ENCODE data around the gene XPNPEP3.

The XPNPEP3 gene

GRCh38 chr22:40932396-40932795 lies 75.4 kb downstream of the XPNPEP3 start:
- no peak for DNase-seq (ENCODE audit: low read depth)
- H3K4me3 ChIP-seq (ENCODE audit: control insufficient read depth, low read depth, low read length) = no peak overlapping the region
- no peak for TF ChIP-seq CTCF (IDR thresholded peaks at IDR 0.05; ENCODE audit: control insufficient read depth, insufficient read depth, low read depth, low read length, missing control alignments)

- DNase-seq (ENCODE audit: low read depth) = no peak
- no peak overlapping the region for H3K4me3 ChIP-seq (ENCODE audit: control insufficient read depth, low read depth, low read length)
- no peak for TF ChIP-seq CTCF (IDR thresholded peaks at IDR 0.05; ENCODE audit: control insufficient read depth, insufficient read depth, low read depth, low read length, missing control alignments)
These were observed 82.3 kb downstream of the XPNPEP3 start for GRCh38 chr22:40939202-40939601.

- DNase-seq (ENCODE audit: low read depth) = peak; percentile 92
- TF ChIP-seq CTCF (IDR thresholded peaks at IDR 0.05; ENCODE audit: control insufficient read depth, insufficient read depth, low read depth, low read length, missing control alignments) = no peak
- H3K4me3 ChIP-seq (ENCODE audit: control insufficient read depth, low read depth, low read length) = peak within 1 kb of the TSS; percentile 96
These were observed 94.2 kb downstream of the XPNPEP3 start, which contains the start of gene RBX1 for GRCh38 chr22:40950962-40951794. Gene RBX1, plus strand, starts transcription at chr22:40951378. Its CDS starts 21 bp downstream, at chr22:40951399.

GRCh38 chr22:40951795-40952605 lies 95.1 kb downstream of the XPNPEP3 start:
- H3K4me3 ChIP-seq (ENCODE audit: control insufficient read depth, low read depth, low read length) = peak overlapping the region; percentile 64
- no peak for TF ChIP-seq CTCF (IDR thresholded peaks at IDR 0.05; ENCODE audit: control insufficient read depth, insufficient read depth, low read depth, low read length, missing control alignments)
- no peak for DNase-seq (ENCODE audit: low read depth)

GRCh38 chr22:40953471-40953870 lies 96.5 kb downstream of the XPNPEP3 start:
- TF ChIP-seq CTCF (IDR thresholded peaks at IDR 0.05; ENCODE audit: control insufficient read depth, insufficient read depth, low read depth, low read length, missing control alignments) = no peak
- no peak overlapping the region for H3K4me3 ChIP-seq (ENCODE audit: control insufficient read depth, low read depth, low read length)

GRCh38 chr22:40954113-40954512 lies 97.2 kb downstream of the XPNPEP3 start:
- TF ChIP-seq CTCF (IDR thresholded peaks at IDR 0.05; ENCODE audit: control insufficient read depth, insufficient read depth, low read depth, low read length, missing control alignments) = no peak
- no peak for DNase-seq (ENCODE audit: low read depth)

More at GRCh38 chr22:40953471-40953870, 96.5 kb downstream of the XPNPEP3 start:
- no peak for DNase-seq (ENCODE audit: low read depth)

More at GRCh38 chr22:40954113-40954512, 97.2 kb downstream of the XPNPEP3 start:
- H3K4me3 ChIP-seq (ENCODE audit: control insufficient read depth, low read depth, low read length) = no peak overlapping the region

All from AG09309 (cell line).